Endothelial cell of hepatic sinusoid (primary cell): ENCODE measurements around the gene SERPINB13.

ENCODE experiments used
- in situ Hi-C: cut with HindIII; loops from 2 replicates; pipeline ENCODE4 v1.10.0; 2017; ENCODE audit warnings: low sequenced_read_pairs

SERPINB13 gene, protein sequence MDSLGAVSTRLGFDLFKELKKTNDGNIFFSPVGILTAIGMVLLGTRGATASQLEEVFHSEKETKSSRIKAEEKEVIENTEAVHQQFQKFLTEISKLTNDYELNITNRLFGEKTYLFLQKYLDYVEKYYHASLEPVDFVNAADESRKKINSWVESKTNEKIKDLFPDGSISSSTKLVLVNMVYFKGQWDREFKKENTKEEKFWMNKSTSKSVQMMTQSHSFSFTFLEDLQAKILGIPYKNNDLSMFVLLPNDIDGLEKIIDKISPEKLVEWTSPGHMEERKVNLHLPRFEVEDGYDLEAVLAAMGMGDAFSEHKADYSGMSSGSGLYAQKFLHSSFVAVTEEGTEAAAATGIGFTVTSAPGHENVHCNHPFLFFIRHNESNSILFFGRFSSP

DNA sequence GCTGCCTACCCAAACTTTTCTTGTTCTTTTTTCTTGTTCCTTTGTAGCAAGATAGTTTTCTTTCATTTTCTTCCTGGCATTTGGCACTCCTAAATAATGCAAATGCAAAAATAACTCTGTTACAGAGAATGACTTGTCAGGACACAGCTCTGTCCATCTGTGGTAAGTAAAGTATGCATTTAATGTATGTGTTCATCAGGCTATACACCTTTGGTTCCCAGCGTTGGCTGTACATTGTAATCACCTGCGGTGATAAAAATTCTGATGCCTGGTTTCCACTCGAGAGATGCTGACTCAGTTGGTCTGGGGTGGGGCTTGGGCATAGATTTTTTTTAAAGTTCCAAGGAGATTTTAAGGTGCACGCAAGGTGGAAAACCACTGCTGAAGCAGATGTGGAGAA lies at the start of gene SERPINB13:
Gene SERPINB13 (plus strand): TSS at position 378 of the 400 bp plus-strand sequence. CDS start 1,325 bp downstream, outside the sequence.
- in situ Hi-C loops: no loop called here

DNA sequence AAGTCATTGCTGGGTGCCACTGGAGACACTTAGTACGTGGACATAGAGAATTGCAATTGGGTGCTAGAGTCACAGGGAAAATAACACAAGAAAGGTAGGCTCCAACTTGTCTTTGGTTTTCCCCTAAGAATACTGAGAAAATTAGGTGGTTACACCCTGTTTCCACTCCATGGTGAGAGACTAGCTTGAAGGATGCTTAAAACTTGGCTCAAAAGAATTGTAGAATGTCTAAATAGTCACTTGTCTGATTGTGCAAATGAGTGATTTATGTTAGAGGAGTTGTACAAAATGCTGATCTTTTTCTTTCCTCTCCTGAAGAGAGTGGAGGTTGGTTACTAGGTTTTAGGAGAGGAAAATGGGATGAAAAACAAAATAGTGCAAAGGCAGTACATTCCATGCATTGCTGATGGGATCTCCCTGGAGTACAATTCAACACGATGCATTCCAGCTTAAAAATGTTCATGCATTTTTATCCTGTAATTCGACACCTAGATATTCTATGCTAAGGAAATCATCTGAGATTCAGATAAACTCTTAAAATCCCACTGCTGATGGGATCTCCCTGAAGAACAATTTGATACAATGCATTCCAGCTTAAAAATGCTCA lies 47.1 kb upstream of the SERPINB13 start:
- in situ Hi-C loops: no loop called here

DNA sequence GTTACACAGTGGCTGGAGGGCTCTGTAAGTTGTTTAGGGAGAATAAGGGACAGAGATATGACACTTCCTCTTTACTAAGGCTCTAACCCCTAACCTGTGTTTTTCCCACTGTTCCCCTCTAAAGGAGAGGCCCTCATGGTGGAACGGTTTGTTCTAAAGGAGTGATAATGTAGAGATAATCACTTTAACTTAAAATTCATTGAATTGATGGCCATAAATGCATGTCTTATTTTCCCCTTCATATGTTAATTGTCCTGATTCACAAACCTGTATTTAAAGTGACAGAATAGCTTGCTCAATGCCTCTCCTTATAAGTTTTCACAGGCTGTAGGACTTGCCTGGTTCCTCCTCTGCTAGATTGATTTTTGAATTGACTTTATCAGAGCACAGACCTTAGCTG lies 45.1 kb upstream of the SERPINB13 start, which contains the start of gene SERPINB12:
Gene SERPINB12 (plus strand): TSS at position 301 of the 400 bp plus-strand sequence. CDS start 13,791 bp downstream, outside the sequence.
- in situ Hi-C loops: no loop called here

DNA sequence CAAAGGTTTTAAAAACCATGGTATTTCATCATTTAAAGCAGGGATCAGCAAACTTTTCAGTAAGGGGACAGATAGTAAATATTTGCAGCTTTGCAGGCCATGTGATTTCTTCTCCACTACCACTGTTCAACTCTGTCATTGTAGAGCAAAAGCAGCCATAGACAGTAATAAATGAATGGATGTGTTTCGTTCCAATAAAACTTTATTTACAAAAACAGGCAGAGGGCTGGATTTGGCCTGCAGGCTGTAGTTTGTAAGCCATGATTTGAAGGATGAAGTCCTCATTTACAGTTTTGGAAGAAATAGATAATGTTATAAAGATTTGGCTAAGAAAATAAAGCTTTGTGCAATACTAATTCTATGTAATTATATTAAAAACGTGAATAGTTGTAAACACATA lies 43.1 kb upstream of the SERPINB13 start:
- in situ Hi-C loops: no loop called here

DNA sequence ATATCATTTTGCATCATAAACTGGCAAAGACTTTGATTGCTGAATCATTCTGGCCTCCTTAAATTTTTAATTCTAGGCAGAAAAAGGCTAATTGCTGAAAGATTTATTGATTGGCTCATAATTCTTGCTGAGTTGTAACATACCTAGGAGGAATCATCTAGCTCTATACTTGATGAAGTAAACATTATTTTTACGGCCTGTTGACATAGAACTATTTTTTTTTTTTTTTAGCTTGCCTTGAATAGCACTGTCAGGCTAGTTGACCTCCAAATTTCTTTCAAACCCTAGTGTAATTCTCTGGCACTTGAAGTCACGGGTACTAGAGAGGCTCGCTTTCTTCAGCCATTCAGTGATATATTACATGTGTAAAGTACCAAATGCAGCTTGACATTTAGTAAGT lies 42.1 kb upstream of the SERPINB13 start:
- in situ Hi-C loops: no loop called here

DNA sequence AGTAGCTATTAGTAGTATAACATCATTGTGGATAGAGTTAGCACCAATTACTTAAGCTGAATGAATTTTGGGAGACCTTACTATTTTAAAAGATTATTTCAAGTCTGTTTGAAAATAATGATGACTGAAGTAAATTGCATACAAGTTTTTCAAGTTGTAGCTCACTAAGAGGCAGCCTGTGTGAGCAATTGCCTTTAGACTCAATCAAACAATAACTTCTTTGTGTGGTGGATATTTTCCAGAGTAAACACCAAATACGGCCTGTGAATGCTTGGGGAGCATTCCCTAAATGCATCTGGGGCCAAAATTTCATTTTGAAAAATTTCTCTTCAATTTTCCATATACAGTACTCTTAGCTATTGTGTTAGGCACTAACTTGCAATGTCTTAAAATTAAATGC lies 37.1 kb upstream of the SERPINB13 start:
- in situ Hi-C loops: no loop called here

DNA sequence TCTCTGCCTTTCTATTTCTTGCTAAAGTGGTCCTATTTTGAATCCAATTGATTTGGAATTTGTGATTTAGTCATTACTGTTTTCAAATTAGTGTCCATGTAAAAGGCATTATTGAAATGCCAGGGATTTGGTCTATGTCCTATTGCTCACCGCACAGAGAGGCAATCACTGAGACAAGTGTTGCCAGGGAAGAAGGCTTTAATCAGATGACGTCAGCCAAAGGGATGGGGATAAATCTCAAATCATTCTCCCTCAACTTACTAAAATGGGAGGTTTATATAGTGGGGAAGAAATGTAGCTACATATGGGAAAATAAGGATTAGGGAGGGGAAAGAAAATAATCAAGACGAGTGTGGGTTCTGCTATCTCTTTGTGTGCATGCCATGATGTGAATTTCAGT lies 35.4 kb upstream of the SERPINB13 start:
- in situ Hi-C loops: no loop called here

DNA sequence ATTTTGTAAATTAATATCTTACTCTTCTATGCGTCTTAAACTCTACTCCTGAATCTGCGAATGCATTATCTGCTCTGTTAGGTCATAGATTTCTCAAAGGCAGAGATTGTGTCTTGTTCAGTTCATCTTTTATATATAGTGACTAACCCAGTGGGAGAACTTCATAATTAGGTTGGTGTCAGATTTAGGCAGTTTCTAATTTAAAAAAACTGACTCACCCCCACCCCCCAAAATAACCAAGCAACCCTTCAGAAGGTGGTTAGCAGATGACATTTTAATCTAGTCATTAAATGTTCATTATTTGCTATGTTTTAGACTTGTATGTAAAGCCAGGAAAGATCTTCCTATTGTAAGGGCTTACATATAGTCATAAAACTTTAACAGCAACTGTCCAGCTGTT lies 34.6 kb upstream of the SERPINB13 start:
- in situ Hi-C loops: no loop called here

DNA sequence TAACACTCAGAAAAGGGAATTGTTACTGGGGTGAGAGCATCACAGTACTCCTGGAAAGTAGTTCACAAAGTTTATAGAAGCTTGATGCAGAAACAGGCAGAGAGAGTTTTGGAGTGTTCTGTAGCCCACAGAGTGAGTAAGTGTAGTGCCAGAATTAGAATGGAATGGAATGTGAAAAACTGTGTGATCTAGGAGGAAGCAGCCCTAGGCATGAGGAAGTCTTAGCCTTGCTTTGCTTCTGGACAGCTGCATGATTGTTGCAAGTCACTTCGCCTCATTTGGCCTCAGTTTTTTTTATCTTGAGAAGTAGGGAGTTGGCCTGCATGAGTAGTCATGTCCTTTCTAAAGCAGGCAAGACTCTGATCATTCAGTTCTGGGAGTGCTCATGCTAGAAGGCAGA lies 34.1 kb upstream of the SERPINB13 start:
- in situ Hi-C loops: no loop called here

DNA sequence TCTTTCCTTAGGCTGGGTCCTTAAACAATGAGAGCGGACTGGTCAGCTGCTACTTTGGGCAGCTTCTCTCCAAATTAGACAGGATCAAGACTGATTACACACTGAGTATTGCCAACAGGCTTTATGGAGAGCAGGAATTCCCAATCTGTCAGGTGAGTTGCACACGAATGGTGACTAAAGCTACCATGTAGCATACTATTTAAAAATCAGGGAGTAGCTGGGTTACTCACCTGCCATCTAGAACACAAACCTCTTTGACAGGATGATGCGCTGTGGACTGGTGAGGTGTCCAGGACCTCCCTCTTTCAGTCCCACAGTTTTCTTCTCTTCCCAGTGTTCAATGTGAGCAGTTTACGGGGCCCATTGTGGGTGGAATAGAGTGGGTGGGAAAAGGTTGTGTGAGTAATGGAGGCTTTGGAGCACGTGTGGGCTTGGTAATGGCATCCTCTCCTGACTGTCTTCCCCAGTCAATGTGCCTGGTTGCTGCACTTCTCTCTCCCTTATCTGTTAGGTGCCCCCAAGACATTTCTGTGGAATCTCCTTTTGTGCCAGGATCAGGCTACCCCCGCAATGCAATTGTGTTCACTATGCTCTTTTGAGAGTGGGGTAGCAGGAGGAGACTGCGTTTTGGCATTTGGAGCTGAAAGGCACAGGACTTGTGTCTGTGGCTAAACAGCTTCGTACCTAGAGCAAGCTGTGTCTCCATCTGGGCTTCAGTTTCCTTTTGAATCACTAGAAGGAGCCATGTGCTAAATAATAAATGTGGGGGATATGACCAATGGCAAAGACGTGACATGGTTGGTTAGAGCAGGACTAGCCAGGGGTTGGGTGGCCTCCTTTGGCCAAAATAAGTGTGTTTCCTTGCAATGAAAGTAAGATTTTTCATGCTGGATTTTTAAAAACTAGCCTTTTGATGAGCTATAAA lies 27.3 kb upstream of the SERPINB13 start:
- in situ Hi-C loops: no loop called here

DNA sequence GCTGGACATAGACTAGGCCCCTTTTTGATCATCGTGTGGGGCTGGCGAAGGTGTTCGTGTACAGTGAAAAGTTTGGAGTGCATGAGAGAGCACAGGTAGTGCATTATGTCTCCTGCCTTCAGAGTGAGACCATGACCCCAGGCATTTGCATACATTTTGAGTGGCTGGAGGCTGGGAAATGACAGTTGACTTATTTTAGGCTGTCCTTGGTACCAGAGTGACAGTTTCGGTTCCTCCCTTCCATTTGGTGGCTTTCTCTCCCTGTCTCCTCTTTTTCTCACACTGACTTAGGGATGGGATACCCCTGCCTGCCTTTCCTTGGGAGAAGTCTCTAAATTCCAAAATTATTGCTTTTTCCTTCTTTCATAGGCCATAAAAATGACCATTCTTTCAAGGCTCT lies 24.9 kb upstream of the SERPINB13 start:
- in situ Hi-C loops: no loop called here

DNA sequence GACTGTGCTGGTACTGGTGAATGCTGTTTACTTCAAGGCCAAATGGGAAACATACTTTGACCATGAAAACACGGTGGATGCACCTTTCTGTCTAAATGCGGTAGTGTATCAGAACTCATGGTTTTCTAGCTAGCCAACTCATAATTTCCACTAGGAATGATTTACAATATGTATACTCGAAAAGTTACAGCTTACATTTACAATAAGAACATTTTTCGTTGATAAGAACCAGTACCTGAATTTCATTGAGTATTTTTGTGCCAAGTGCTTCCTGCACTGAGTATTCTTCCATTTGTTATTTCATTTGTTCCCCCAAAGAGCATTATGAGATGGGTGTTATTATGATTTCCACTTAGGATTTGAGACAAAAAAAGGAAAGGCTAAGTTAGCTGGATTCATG lies 23.1 kb upstream of the SERPINB13 start:
- in situ Hi-C loops: no loop called here

DNA sequence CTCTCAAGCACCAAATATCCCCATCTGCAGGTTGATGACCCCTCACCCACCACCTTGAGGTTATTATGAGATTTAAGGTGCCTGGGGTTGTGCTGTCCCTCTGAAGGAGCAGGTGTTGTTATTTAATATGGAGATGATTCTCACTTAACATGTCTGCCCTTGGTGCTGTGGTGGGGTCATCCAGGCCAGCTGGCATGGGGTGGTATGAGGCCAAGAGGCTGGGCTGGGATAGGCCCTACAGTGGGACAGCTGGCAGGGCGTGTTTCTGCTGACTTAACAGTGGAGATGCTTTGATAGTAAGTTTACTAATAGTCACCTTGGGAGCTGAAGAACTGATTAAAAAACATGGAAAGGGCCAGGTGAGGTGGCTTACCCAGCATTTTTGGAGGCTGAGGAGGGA lies 22.6 kb upstream of the SERPINB13 start:
- in situ Hi-C loops: no loop called here

DNA sequence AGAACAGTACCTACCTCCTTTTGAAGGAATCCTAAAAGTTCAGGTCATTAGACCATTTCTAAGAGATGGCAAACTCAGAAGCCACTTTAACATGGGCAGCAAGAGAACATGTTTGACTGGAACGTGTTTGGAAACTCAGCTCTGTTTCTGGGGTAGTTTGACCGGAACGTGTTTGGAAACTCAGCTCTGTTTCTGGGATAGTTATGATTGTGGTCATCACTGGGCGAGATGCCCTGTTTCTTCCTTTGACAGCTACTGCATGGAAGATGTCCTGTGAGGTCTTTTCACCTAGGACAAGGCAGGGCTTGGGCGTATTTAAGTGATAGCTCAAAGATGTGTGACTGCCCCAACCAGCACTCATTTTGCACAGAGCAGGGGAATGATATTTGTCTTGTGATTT lies 19.9 kb upstream of the SERPINB13 start:
- in situ Hi-C loops: no loop called here

DNA sequence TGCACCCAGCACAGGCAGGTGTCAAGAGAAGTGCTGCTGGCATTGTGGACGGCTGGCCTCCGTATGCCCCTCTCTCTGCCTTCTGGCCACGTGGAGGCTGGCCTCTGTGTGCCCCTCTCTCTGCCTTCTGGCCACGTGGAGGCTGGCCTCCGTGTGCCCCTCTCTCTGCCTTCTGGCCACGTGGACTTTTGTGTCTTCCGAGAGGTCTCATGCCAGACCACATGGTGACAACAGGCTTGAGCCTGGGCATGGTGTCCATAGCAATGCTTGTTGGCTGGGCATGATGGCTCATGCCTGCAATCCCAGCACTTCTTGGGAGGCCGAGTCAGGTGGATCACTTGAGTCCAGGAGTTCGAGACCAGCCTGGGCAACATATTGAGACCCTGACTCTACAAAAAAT lies 19.3 kb upstream of the SERPINB13 start:
- in situ Hi-C loops: no loop called here

DNA sequence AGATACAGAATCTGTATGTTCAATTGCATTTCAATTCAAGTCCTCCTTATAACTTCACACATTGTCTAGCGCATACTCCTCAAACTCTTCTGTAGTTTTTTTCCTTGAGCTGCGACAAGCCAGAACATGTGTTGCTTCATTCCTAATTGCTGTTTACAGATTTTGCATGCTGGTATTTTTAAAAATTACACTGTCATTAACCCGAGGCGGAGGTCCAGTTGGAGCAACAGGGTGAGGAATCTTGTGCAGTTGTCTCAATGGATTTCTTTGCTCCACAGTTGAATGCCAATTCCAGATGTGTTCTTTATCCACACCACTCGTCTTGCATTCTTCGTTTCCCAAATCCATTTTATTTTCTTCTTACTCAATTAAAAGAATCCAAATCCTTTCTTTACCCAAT lies 16.4 kb upstream of the SERPINB13 start:
- in situ Hi-C loops: no loop called here

DNA sequence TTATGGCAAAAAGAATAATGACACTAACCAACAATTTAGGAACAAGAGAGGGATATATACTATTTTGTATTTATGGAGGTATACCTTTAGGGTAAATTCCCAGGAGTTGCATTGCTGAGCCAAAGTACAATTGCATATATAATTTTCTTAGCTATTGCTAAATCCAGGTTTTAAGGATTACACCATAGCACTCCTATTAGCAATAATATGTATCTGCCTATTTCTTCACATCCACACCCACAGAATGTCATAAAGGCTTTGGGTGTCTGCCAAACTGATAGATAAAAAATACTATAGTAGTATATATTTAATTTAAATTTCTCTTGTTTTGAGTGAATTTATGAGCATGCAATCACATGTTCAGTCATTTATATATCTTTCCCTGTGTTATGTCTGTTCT lies 11.5 kb upstream of the SERPINB13 start:
- in situ Hi-C loops: no loop called here

DNA sequence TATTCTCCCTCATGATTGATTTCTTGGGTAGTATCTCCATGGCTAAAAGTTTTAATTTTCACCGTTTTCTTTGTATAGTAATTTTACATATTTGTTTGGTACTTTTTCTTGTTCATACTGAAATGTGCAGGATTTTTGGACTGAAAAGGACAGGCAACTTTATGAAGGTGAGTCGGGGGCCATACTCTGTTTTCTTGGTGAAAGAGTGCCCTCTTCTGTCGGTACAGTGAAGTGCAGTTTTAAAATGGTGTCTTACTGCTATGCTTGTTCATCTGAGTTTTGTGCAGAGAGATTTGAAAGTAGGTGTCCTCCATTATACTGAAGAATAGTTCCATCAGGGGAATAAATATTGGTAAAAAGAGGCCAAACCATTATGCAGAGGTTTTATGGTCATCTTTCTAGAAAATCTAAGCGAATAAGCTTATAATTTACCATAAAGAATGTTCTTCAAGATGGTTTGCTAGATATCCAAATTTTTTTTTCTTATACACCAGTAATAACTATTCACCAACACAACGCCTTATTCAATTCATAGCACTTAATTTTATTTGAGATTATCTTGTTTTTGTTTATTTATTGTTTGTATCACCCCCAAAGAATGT lies 8.7 kb upstream of the SERPINB13 start:
- in situ Hi-C loops: no loop called here

DNA sequence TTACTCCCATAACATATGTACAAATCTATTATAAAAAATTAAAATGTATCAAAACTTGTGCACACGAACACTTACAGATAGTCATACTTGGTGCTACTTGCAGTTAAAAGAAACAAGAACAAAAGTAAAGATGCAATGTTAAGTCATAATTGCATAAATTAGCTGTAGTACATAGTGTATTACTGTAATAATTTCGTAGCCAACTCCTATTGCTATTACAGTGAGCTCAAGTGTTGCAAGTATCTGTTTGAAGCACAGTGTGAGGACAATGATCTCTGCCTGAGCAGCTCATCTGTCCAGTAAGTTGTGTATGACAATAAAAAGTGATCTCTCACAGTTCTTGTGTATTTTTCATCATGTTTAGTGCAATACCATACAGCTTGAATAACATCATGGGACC lies 7.5 kb upstream of the SERPINB13 start:
- in situ Hi-C loops: no loop called here

DNA sequence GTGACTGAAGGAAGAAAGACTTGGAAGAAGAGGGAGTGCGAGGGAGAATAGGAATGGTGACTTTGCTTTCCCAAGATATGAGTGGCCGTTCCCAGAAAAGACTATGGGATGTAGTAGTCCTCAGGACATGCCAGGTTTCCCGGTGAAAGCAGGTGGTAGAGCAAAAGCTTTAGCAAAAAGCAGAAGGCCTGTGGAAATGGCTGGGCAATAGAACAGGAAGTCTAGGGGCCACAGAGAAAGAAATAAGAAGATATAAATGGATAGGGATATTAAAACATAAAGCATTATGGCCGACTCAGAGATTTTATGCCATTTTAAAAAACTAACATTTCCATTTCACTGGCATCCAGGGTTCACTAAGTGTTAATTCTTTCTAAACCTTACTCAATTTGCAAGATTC lies 1.2 kb upstream of the SERPINB13 start:
- in situ Hi-C loops: no loop called here

DNA sequence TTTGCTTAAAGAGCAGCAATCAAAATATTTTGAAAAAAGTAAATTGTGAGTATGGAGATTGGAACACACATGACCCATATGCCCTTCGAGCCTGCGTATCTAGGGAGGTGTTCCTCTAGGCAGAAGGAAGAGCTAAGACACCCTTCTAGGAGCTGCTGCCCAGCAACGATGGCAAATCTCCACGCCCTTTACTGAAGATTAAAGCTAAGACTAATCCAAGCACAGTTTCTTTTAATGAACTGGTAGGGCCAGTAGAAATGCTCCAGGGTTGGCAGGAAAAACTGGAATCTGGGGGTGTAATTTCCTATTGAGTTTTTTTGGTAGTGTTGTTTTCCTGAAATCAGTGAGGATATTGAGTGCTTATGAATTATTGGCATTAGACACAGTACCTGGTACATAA lies 712 bp upstream of the SERPINB13 start:
- in situ Hi-C loops: no loop called here
